Measurements from ENCODE around the gene SIPA1.

The SIPA1 gene

GRCh38 chr11:65609665-65610064, 28.2 kb upstream of the SIPA1 start:
- FAIRE-seq = no peak

GRCh38 chr11:65610404-65610803, 27.5 kb upstream of the SIPA1 start:
- no peak for FAIRE-seq

GRCh38 chr11:65611028-65611757, 26.7 kb upstream of the SIPA1 start:
- FAIRE-seq = no peak

GRCh38 chr11:65611758-65612603, 25.9 kb upstream of the SIPA1 start:
- no peak for FAIRE-seq

- no peak for FAIRE-seq
These were observed 25.2 kb upstream of the SIPA1 start for GRCh38 chr11:65612691-65613090.

- FAIRE-seq = no peak
These were observed 24.6 kb upstream of the SIPA1 start for GRCh38 chr11:65613091-65613928.

- peak; percentile 98 for FAIRE-seq
These were observed 22.5 kb upstream of the SIPA1 start, which contains the start of gene PCNX3 for GRCh38 chr11:65615229-65615949. Gene PCNX3 (plus strand): TSS chr11:65615776. CDS start chr11:65616312, 536 bp downstream.

- no peak for FAIRE-seq
These were observed 21.8 kb upstream of the SIPA1 start for GRCh38 chr11:65615950-65616574.

- FAIRE-seq = no peak
These were observed 21.3 kb upstream of the SIPA1 start for GRCh38 chr11:65616575-65617001.

- no peak for FAIRE-seq
These were observed 20.6 kb upstream of the SIPA1 start for GRCh38 chr11:65617136-65617850.

GRCh38 chr11:65617990-65618751, 19.7 kb upstream of the SIPA1 start:
- no peak for FAIRE-seq

GRCh38 chr11:65618763-65619162, 19.1 kb upstream of the SIPA1 start:
- FAIRE-seq = no peak

- no peak for FAIRE-seq
These were observed 18.5 kb upstream of the SIPA1 start for GRCh38 chr11:65619281-65619928.

- no peak for FAIRE-seq
These were observed 17.2 kb upstream of the SIPA1 start for GRCh38 chr11:65620666-65621065.

GRCh38 chr11:65621460-65621859, 16.4 kb upstream of the SIPA1 start:
- no peak for FAIRE-seq

GRCh38 chr11:65622011-65622410, 15.9 kb upstream of the SIPA1 start:
- no peak for FAIRE-seq

- no peak for FAIRE-seq
These were observed 14.7 kb upstream of the SIPA1 start for GRCh38 chr11:65623177-65623576.

GRCh38 chr11:65623852-65624616, 13.9 kb upstream of the SIPA1 start:
- no peak for FAIRE-seq

All from colon (tissue), 2 donors.